Subcutaneous adipose tissue (tissue), 4 donors: ENCODE data around the gene TTI1. TPM values are rescaled to one million over a fixed set of nuclear protein-coding genes. Genes with fewer than 3 reads are reported as not detected.

Source experiments
- total RNA-seq, 4 donors: library from RNA; depleted of rRNA; stranded (reverse); fragments of >200 nt; gene quantifications; one replicate each; pipeline ENCODE4 v1.1.0, GENCODE V29; 2016
- TF ChIP-seq, protein P1 (sequence below): fragments of 450-650 bp; IDR thresholded peaks from one replicate; pipeline ENCODE4 v1.5.1; 2016; ENCODE audit warnings: low read depth, mild to moderate bottlenecking, control low read depth, antibody characterized with exemption, moderate library complexity

The TTI1 gene
- total RNA-seq, 4 donors from 2014 or later = 9.6 to 14.8 (median 12.6) TPM

DNA sequence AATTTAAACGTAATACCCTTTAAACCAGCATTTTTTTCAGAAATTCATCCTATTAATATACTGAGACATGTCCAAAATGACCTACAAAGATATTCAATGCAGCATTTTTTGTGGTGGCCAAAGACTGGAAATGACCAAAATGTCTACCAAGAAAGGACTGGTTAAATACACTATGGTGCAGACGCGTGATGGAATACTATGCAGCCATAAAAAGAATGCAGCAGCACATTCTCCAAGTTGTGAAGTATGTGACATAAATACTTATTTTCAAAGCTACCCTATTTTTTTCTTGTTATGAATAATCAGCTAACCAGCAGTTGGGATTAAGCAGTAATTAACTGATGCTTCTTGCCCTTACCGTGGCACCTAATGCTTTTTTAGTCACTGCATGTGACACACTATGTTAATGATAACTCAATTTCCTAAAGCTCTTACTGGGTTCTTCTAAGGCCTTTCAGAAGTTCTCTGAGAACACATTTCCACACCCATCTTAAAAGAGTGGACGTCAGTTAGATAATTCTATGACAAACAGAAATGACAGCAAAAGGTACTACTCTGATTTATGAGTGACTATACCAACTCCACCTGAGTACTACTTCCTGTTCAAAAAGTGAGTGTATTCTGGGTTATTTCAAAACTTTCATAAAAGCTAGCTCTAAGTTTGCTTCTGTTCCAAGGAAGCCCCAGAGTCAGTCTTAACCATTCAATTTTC lies 24.9 kb downstream of the TTI1 start:
- TF ChIP-seq, protein P1, sequence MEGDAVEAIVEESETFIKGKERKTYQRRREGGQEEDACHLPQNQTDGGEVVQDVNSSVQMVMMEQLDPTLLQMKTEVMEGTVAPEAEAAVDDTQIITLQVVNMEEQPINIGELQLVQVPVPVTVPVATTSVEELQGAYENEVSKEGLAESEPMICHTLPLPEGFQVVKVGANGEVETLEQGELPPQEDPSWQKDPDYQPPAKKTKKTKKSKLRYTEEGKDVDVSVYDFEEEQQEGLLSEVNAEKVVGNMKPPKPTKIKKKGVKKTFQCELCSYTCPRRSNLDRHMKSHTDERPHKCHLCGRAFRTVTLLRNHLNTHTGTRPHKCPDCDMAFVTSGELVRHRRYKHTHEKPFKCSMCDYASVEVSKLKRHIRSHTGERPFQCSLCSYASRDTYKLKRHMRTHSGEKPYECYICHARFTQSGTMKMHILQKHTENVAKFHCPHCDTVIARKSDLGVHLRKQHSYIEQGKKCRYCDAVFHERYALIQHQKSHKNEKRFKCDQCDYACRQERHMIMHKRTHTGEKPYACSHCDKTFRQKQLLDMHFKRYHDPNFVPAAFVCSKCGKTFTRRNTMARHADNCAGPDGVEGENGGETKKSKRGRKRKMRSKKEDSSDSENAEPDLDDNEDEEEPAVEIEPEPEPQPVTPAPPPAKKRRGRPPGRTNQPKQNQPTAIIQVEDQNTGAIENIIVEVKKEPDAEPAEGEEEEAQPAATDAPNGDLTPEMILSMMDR = no peak

DNA sequence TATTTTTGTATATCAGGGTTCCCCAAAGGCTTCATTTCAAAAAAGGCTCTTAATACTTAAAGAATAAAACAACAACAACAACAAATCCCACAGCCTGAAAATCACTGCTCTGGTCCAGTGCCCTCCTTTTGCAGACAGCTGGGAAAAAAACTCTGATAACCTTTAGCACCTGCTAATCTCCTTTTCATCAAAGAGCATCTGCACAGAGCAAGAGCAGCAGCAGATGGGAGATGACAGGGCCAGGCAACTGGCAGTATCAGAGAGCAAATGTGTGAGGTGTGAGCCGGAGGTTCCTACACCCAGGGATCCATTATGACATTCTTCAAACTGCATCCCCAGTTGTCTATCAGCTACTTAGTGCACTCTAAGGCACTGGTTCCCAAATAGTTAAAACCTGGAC lies 25.7 kb downstream of the TTI1 start:
- TF ChIP-seq, protein P1 = no peak

DNA sequence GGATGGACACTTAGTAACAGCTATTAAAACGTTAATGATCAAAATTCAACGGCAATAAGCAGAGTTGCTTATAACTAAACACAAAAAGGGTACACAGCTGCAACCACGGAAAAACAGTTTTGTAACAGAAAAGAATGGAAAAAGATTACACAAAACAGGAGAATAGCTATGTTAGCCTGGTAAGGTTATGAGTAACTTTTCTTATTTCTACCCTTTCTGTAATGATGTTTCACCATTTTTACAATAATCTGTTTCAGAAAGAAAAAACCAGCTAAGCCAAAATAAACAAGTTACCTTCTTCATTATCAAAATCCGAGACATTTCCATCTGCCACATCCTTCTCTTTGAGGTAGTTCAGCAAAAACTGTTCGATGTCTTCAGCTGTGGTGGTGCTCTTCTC lies 27.4 kb downstream of the TTI1 start:
- TF ChIP-seq, protein P1 = no peak

DNA sequence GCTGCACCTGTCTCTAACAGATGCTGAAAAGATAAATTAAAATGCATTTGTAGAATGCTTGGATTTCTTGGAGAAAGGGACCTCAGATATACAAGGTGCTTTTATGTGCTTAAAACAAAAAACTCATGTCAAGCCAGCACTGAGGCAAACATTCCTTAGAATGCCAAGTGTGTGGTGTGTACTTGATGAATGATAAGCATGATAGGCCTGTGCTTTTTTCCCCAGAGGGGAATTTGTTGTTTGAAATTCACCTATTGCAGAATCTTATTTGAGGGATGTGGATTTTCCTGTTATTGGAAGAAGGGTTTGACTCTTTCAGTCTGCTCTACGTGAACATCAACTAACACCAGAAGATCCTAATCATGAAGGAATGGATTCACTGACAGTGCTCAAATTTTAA lies 28.8 kb downstream of the TTI1 start:
- TF ChIP-seq, protein P1 = no peak

DNA sequence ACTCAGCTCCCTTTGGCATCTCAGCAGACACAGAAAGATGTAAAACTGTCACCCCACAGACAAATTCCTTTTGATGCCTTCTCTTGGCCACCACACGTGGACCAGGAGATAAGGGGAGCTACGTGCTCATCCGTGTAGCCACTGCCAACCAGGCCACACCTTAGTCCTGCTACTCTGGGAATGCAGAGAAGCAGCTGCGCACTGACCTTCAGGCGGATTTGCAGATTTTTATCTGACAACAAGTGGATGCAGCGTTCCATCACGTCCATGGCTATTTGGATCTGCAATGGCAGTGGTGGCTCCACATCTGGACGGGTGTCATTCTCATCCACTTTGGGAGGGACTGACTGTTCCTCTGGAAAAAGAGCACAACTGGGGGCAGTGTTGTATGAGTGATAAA lies 30.8 kb downstream of the TTI1 start:
- TF ChIP-seq, protein P1 = no peak

DNA sequence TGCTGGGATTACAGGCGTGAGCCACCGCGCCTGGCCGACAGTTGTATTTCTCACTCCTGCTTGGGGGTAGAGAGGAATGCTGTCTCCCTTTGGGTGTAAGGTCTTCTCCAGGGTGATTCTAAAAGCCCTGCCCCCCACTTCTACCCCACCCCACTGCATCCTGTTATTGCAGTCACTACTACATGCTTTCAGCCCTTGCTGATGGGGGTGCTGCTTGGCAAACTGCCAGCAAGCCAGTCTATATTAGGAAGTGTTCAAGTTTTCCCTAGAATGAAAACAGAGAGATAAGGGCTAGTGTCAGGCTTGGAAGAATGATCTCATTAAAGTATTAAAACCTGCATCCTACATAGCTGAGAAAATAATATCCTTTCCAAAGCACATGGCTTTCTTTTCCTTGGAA lies 31.3 kb downstream of the TTI1 start:
- TF ChIP-seq, protein P1 = no peak

DNA sequence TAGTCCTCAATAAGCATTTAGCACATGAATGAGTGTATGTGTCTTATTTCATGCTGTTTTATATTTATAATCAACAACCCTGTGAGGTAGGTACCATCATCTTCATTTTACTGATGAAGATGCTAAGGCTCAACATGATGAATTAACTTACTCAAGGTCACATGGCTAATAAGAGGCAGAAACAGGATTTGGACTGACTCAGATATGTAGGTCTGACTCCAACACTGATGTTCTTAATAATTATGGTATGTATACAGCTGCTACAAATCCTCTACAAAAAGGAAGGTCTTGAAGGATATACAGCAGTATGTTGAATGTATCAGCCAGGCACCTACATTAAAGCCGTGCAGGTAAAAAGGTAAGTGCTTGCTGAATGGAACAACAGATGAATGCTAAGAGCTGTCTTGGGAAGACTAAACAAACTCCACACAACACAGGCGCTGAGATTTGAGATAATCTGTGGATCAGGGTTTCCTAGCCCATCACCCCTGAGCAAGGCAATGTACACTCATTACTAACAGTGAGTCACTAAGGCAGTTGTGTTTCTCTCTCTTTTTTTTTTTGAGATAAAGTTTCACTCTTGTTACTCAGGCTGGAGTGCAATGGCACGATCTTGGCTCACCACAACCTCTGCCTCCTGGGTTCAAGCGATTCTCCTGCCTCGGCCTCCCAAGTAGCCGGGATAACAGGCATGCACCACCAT lies 31.9 kb downstream of the TTI1 start:
- TF ChIP-seq, protein P1 = no peak
